GM12878 (cell line): Measurements from ENCODE around the gene ASB3. TPM values are rescaled to one million over a fixed set of nuclear protein-coding genes. Genes with fewer than 3 reads are reported as not detected.

Experiments used
- BCL11A ChIP-seq: IDR thresholded peaks from 2 replicates; pipeline ENCODE4 v1.6.1; 2011; ENCODE audit warnings: low read depth, low read length
- BRCA1 ChIP-seq: IDR thresholded peaks from 2 replicates; pipeline ENCODE4 v1.6.1; 2011; ENCODE audit warnings: low read depth, low read length, improper control_type of control experiment
- CREM ChIP-seq: IDR thresholded peaks from 2 replicates; pipeline ENCODE4 v1.6.1; 2014; ENCODE audit warnings: antibody characterized with exemption, low read depth
- GATAD2B ChIP-seq: fragments of 450-650 bp; conservative IDR thresholded peaks from 2 replicates; pipeline ENCODE4 v1.6.1; 2017; ENCODE audit warnings: low read depth, mild to moderate bottlenecking, moderate library complexity
- HCFC1 ChIP-seq: fragments of 150-350 bp; IDR thresholded peaks from 2 replicates; pipeline ENCODE4 v1.6.1; 2014; ENCODE audit warnings: low read length
- IRF3 ChIP-seq: fragments of 450-650 bp; IDR thresholded peaks from 2 replicates; pipeline ENCODE4 v1.6.1; 2014; ENCODE audit warnings: mild to moderate bottlenecking
- MYB ChIP-seq: fragments of 150-350 bp; IDR thresholded peaks from 2 replicates; pipeline ENCODE4 v1.6.1; 2014; ENCODE audit warnings: mild to moderate bottlenecking, low read depth, low read length, borderline replicate concordance
- NBN ChIP-seq: fragments of 450-650 bp; IDR thresholded peaks from 2 replicates; pipeline ENCODE4 v1.6.1; 2016
- PAX8 ChIP-seq: fragments of 450-650 bp; IDR thresholded peaks from 2 replicates; pipeline ENCODE4 v1.6.1; 2017; ENCODE audit warnings: mild to moderate bottlenecking, moderate library complexity
- RAD21 ChIP-seq: IDR thresholded peaks from 2 replicates; pipeline ENCODE4 v1.6.1; 2011; ENCODE audit warnings: mild to moderate bottlenecking, low read depth, low read length, moderate library complexity; ENCODE audit not compliant: insufficient read depth
- REST ChIP-seq: IDR thresholded peaks from 2 replicates; pipeline ENCODE4 v1.6.1; 2012; ENCODE audit warnings: mild to moderate bottlenecking, low read depth, low read length
- SMC3 ChIP-seq: IDR thresholded peaks from 2 replicates; pipeline ENCODE4 v1.6.1; 2011; ENCODE audit warnings: low read length, improper control_type of control experiment, borderline replicate concordance
- STAT1 ChIP-seq: fragments of 450-650 bp; conservative IDR thresholded peaks from 2 replicates; pipeline ENCODE4 v1.6.1; 2014; ENCODE audit warnings: antibody characterized with exemption, mild to moderate bottlenecking
- SUZ12 ChIP-seq: fragments of 200-600 bp; sonication (generic); IDR thresholded peaks from one replicate; pipeline ENCODE4 v1.6.1; 2018; ENCODE audit warnings: antibody characterized with exemption, mild to moderate bottlenecking; ENCODE audit not compliant: unreplicated experiment
- ZBTB40 ChIP-seq: fragments of 450-650 bp; IDR thresholded peaks from 2 replicates; pipeline ENCODE4 v1.6.1; 2016; ENCODE audit warnings: mild to moderate bottlenecking, moderate library complexity, borderline replicate concordance
- polyA plus RNA-seq, 11 experiments: library from polyadenylated mRNA; depleted of rRNA in 4 of 11; unstranded in 6 of 11; stranded (reverse) in 5 of 11; fragments of >200 nt; fragmentation: Nextera tagmentation in 4 of 11; fragmentation: Illumina TruSeq in 1 of 11; extraction: Ambion mirVana in 4 of 11; extraction: Trizol in 1 of 11; gene quantifications; 1 replicate in 1 of 11; 2 replicates in 10 of 11; pipeline versions ENCODE4 v1.2.1 to v1.2.3, GENCODE V29; 2011 to 2016; ENCODE audit warnings: inconsistent platforms in 2 of 11, missing spikeins in 2 of 11, low read depth in 1 of 11
- total RNA-seq, 4 experiments: library from RNA; depleted of rRNA in 3 of 4; stranded (reverse); fragments of >200 nt in 3 of 4; fragmentation: Illumina TruSeq in 1 of 4; extraction: Trizol in 1 of 4; gene quantifications; 2 replicates each; pipeline versions ENCODE4 v1.2.1 to v1.2.3, GENCODE V29; 2013 to 2021

The ASB3 gene
- total and polyA plus RNA-seq, 10 of the 15 experiments (the other 5 are each of a cell fraction or from before 2014, with no cell fraction given): 16.4 to 30.9 (median 22.6) TPM

- TF ChIP-seq CREM (peak; percentile 46; the same call in 1 of the 2 replicates), SUZ12 (no peak), GATAD2B (no peak), MYB (no peak), HCFC1 (peak; percentile 81), PAX8 (no peak), ZBTB40 (peak; percentile 19; the same call in 1 of the 2 replicates), BCL11A (0 out of 2 replicates have a peak, but pooled peaks have one; percentile 6), RAD21 (no peak), STAT1 (0 out of 2 replicates have a peak, but pooled peaks have one; percentile 36), REST (no peak), IRF3 (no peak), BRCA1 (peak; percentile 47; the same call in 1 of the 2 replicates), NBN (0 out of 2 replicates have a peak, but pooled peaks have one; percentile 40), SMC3 (no peak)
These were observed 19.1 kb downstream of the ASB3 start, which contains the start of gene CHAC2 (continued) for GRCh38 chr2:53767405-53768241.
